ENCODE measurements around the gene POLD2. TPM values are rescaled to one million over a fixed set of nuclear protein-coding genes. Genes with fewer than 3 reads are reported as not detected.
A peak's percentile ranks its signal among the peaks of the same experiment; 100 is the strongest.

The POLD2 gene
- total and polyA plus RNA-seq, 2 of the 13 experiments (the other 11 are each of a cell fraction or from before 2014, with no cell fraction given), result 87.6 to 95.1 TPM

GRCh38 chr7:44153948-44154335, 30.6 kb upstream of the POLD2 start:
- no peak overlapping the region for H3K9ac ChIP-seq (ENCODE audit: insufficient read depth, low read depth, low read length)
- FAIRE-seq (no peak), DNase-seq (ENCODE audit: low spot score) (no peak), ATAC-seq (no peak)
- no peak overlapping the region for H3K27ac ChIP-seq (ENCODE audit: extremely low read length, insufficient read depth, low read length)
- intact Hi-C loops (cut with micrococcal nuclease; ENCODE audit: unreplicated experiment) (no loop called here), in situ Hi-C loops (cut with HindIII; ENCODE audit: extremely low pct_ligation_motif_present, low pct_unique_long_range_greater_than_20kb) (no loop called here)
- H3K27me3 ChIP-seq (ENCODE audit: control insufficient read depth in 1 of 2, insufficient read depth in 2 of 2, low read length in 2 of 2), result peaks cover 2 to 49% of the 10 kb centered on the region in 2 experiments; a peak in 3 of 5 replicates
- H3K9me3 ChIP-seq (ENCODE audit: low read length), result no peaks in the 10 kb centered on the region
- no peaks in the 10 kb centered on the region for H3K79me2 ChIP-seq (ENCODE audit: insufficient read depth, low read length)
- H3K4me3 ChIP-seq (replicated peaks in 1 of 3; ENCODE audit: insufficient read depth in 1 of 3, low read depth in 2 of 3, low read length in 3 of 3), result no peak overlapping the region
- H2AFZ ChIP-seq (ENCODE audit: low read length), result no peak overlapping the region
- BruUV-seq (replicated peaks), result no TSS peak
- WGBS (ENCODE audit: low lambda C conversion rate), result 30% methylated on average over 5 of the region's 5 CpGs
- peaks cover 9% of the 10 kb centered on the region for H3K4me1 ChIP-seq (ENCODE audit: insufficient read depth, low read length)
- ChIA-PET CTCF (ENCODE audit: low intra/inter-chr PET ratio, low total read pairs) (no interaction called here), POLR2A (no interaction called here)
- no peaks in the 10 kb centered on the region for H3K36me3 ChIP-seq (replicated peaks in 1 of 2; ENCODE audit: control insufficient read depth in 1 of 2, insufficient read depth in 2 of 2, low read length in 2 of 2)
- TF ChIP-seq ZNF30 (CRISPR knock-in tag; IDR thresholded peaks at IDR 0.05) (no peak), PITX1 (CRISPR knock-in tag; IDR thresholded peaks at IDR 0.05) (no peak), ZBTB8A (CRISPR knock-in tag; IDR thresholded peaks at IDR 0.05; ENCODE audit: borderline replicate concordance, low read depth) (no peak), CBX5 (CRISPR knock-in tag; IDR thresholded peaks at IDR 0.05; ENCODE audit: borderline replicate concordance) (no peak)
- no peak overlapping the region for H3K4me2 ChIP-seq (ENCODE audit: low read depth, low read length)
- H4K20me1 ChIP-seq (ENCODE audit: insufficient read depth, low read length), result no peaks in the 10 kb centered on the region

GRCh38 chr7:44152971-44153947, 29.9 kb upstream of the POLD2 start:
- Histone ChIP-seq H3K4me1 (ENCODE audit: insufficient read depth, low read length) (peaks cover 9% of the 10 kb centered on the region), H3K9me3 (ENCODE audit: low read length) (no peaks in the 10 kb centered on the region), H3K79me2 (ENCODE audit: insufficient read depth, low read length) (no peaks in the 10 kb centered on the region), H3K4me3 (replicated peaks in 1 of 3; ENCODE audit: insufficient read depth in 1 of 3, low read depth in 2 of 3, low read length in 3 of 3) (no peak overlapping the region), H3K27ac (ENCODE audit: extremely low read length, insufficient read depth, low read length) (no peak overlapping the region), H4K20me1 (ENCODE audit: insufficient read depth, low read length) (no peaks in the 10 kb centered on the region), H3K4me2 (ENCODE audit: low read depth, low read length) (no peak overlapping the region), H3K9ac (ENCODE audit: insufficient read depth, low read depth, low read length) (no peak overlapping the region), H3K27me3 (ENCODE audit: control insufficient read depth in 1 of 2, insufficient read depth in 2 of 2, low read length in 2 of 2) (peaks cover 2 to 49% of the 10 kb centered on the region in 2 experiments; a peak in 3 of 5 replicates), H3K36me3 (replicated peaks in 1 of 2; ENCODE audit: control insufficient read depth in 1 of 2, insufficient read depth in 2 of 2, low read length in 2 of 2) (no peaks in the 10 kb centered on the region), H2AFZ (ENCODE audit: low read length) (no peak overlapping the region)
- TF ChIP-seq CTCF (CRISPR knock-in tag; IDR thresholded peaks at IDR 0.05), result peak; percentile 24; the same call in 1 of the 2 replicates
- 0 out of 2 replicates have a peak, but pooled peaks have one; percentile 5 for TF ChIP-seq STAG1 (CRISPR knock-in tag; IDR thresholded peaks at IDR 0.05)
- TF ChIP-seq SETDB1 (CRISPR knock-in tag; IDR thresholded peaks at IDR 0.05; ENCODE audit: borderline replicate concordance), result no peak
- no TSS peak for BruUV-seq (replicated peaks)
- FAIRE-seq (no peak), DNase-seq (ENCODE audit: low spot score) (no peak), ATAC-seq (peak; percentile 65)
- POLR2A ChIA-PET, result no interaction called here
- in situ Hi-C loops (cut with HindIII; ENCODE audit: extremely low pct_ligation_motif_present, low pct_unique_long_range_greater_than_20kb), result no loop called here
- intact Hi-C loops (cut with micrococcal nuclease; ENCODE audit: unreplicated experiment), result no loop called here
- CTCF ChIA-PET (ENCODE audit: low intra/inter-chr PET ratio, low total read pairs), result no interaction called here
- whole genome bisulfite sequencing (ENCODE audit: low lambda C conversion rate), result 20% methylated on average over 5 of the region's 22 CpGs
